H1 (cell line): ENCODE data around the gene ARHGAP25. TPM values are rescaled to one million over a fixed set of nuclear protein-coding genes. Genes with fewer than 3 reads are reported as not detected.

Source experiments
- CBX5 ChIP-seq: fragments of 300-800, 300-1000 bp; sonication (generic); IDR thresholded peaks from 2 replicates; pipeline ENCODE4 v1.7.1; 2016; ENCODE audit warnings: antibody characterized with exemption, low read length, low read depth
- CHD7 ChIP-seq: fragments of 300-600 bp; sonication (generic); IDR thresholded peaks from 2 replicates; pipeline ENCODE4 v1.7.1; 2012; ENCODE audit warnings: low read length, moderate library complexity, mild to moderate bottlenecking, inconsistent platforms; ENCODE audit not compliant: insufficient replicate concordance
- CTBP2 ChIP-seq: IDR thresholded peaks from 2 replicates; pipeline ENCODE4 v1.7.0; 2011; ENCODE audit warnings: borderline replicate concordance, mild to moderate bottlenecking, moderate library complexity, mixed read lengths, low read length; ENCODE audit not compliant: insufficient read depth, insufficient read length
- SP4 ChIP-seq: IDR thresholded peaks from 2 replicates; pipeline ENCODE4 v1.6.1; 2012; ENCODE audit warnings: low read length, inconsistent platforms
- SRF ChIP-seq: IDR thresholded peaks from 2 replicates; pipeline ENCODE4 v1.6.1; 2011; ENCODE audit warnings: mild to moderate bottlenecking, low read depth, low read length, moderate library complexity
- TAF7 ChIP-seq: optimal IDR thresholded peaks from 2 replicates; pipeline ENCODE3; 2011; ENCODE audit warnings: low read depth, mild to moderate bottlenecking, inconsistent platforms, low read length, moderate library complexity, borderline replicate concordance
- polyA plus RNA-seq, 7 experiments: library from polyadenylated mRNA; depleted of rRNA in 3 of 7; stranded (reverse) in 5 of 7; unstranded in 2 of 7; fragments of >200 nt in 5 of 7; fragments of 200-250 nt in 2 of 7; gene quantifications; 1 replicate in 5 of 7; 2 replicates in 1 of 7; 4 replicates in 1 of 7; pipeline versions ENCODE4 v1.2.1 to v1.2.3, GENCODE V29; 2011 to 2013; ENCODE audit warnings: missing spikeins in 2 of 7, mixed read lengths in 2 of 7
- total RNA-seq: library from RNA; stranded (reverse); fragmentation: NEBNext Ultra II Directional; extraction: Animal tissue kit (Norgen Biotek cat#: 25700); gene quantifications from 2 replicates; pipeline ENCODE4 v1.2.1, GENCODE V29; 2021
- TF ChIP-seq, protein P1 (sequence below): IDR thresholded peaks from 2 replicates; pipeline ENCODE4 v1.6.1; 2011; ENCODE audit warnings: low read depth, mild to moderate bottlenecking, low read length; ENCODE audit not compliant: insufficient read depth
- TF ChIP-seq, protein P2 (sequence below): IDR thresholded peaks from 2 replicates; pipeline ENCODE4 v1.6.1; 2012; ENCODE audit warnings: inconsistent platforms

Gene ARHGAP25
- total and polyA plus RNA-seq, 2 of the 8 experiments (the other 6 are each of a cell fraction or from before 2014, with no cell fraction given): 1.00 to 1.2 TPM

DNA sequence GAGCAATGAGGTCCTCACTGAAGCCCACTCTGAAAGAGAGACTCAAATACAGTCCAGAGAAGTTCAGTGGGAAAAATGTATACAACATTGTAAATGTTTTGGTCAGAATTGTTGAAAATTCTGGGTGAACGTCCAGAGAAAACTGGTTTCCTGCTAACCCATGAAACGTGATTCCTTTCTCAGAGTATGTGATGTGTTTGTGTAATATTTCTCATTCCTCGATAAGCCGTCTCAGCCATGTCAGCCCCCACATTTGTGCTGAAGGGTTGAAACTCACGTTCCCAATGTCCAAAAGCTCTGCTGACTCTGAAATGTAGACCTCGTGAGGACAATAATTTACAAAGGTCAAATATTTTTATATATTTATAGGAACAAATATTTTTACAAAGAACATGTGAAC lies 84.9 kb downstream of the ARHGAP25 start (continued):
- TF ChIP-seq CHD7 (no peak), TAF7 (no peak), SRF (no peak), CTBP2 (no peak), CBX5 (no peak), SP4 (no peak)
- TF ChIP-seq, protein P1, sequence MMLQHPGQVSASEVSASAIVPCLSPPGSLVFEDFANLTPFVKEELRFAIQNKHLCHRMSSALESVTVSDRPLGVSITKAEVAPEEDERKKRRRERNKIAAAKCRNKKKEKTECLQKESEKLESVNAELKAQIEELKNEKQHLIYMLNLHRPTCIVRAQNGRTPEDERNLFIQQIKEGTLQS: no peak
- TF ChIP-seq, protein P2, sequence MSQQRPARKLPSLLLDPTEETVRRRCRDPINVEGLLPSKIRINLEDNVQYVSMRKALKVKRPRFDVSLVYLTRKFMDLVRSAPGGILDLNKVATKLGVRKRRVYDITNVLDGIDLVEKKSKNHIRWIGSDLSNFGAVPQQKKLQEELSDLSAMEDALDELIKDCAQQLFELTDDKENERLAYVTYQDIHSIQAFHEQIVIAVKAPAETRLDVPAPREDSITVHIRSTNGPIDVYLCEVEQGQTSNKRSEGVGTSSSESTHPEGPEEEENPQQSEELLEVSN: no peak
